ENCODE results near the gene TNFRSF13B. TPM values are rescaled to one million over a fixed set of nuclear protein-coding genes. Genes with fewer than 3 reads are reported as not detected.
"Not testable (repeated sequence)": the region's sequence is repeated elsewhere in the genome, so short reads cannot be mapped to it uniquely, and the experiment has no call there.

TNFRSF13B gene
- total RNA-seq, 1 experiment from 2014 or later = not detected

- no peak for DNase-seq (ENCODE audit: low spot score)
These were observed 60.6 kb downstream of the TNFRSF13B start for GRCh38 chr17:16911141-16911937.

GRCh38 chr17:16910341-16910740 lies 61.6 kb downstream of the TNFRSF13B start:
- DNase-seq (ENCODE audit: low spot score) = no peak

- no peak for DNase-seq (ENCODE audit: low spot score)
These were observed 62.3 kb downstream of the TNFRSF13B start for GRCh38 chr17:16909472-16910246.

GRCh38 chr17:16908273-16908672 lies 63.6 kb downstream of the TNFRSF13B start:
- no peak for DNase-seq (ENCODE audit: low spot score)

- DNase-seq (ENCODE audit: low spot score) = no peak
These were observed 65.2 kb downstream of the TNFRSF13B start for GRCh38 chr17:16906680-16907079.

GRCh38 chr17:16905593-16906191 lies 66.2 kb downstream of the TNFRSF13B start:
- no peak for DNase-seq (ENCODE audit: low spot score)

- DNase-seq (ENCODE audit: low spot score) = not testable (repeated sequence)
These were observed 68.8 kb downstream of the TNFRSF13B start for GRCh38 chr17:16903070-16903469.

- no peak for DNase-seq (ENCODE audit: low spot score)
These were observed 71.5 kb downstream of the TNFRSF13B start for GRCh38 chr17:16900288-16900882.

GRCh38 chr17:16897211-16897896 lies 74.6 kb downstream of the TNFRSF13B start:
- not testable (repeated sequence) for DNase-seq (ENCODE audit: low spot score)

GRCh38 chr17:16896235-16896634 lies 75.7 kb downstream of the TNFRSF13B start:
- DNase-seq (ENCODE audit: low spot score) = not testable (repeated sequence)

GRCh38 chr17:16893527-16893926 lies 78.4 kb downstream of the TNFRSF13B start:
- DNase-seq (ENCODE audit: low spot score) = not testable (repeated sequence)

GRCh38 chr17:16892876-16893454 lies 79.0 kb downstream of the TNFRSF13B start:
- not testable (repeated sequence) for DNase-seq (ENCODE audit: low spot score)

GRCh38 chr17:16889088-16889465 lies 82.8 kb downstream of the TNFRSF13B start:
- no peak for DNase-seq (ENCODE audit: low spot score)

Small RNA genes lying within 50 kb of the gene (small RNA-seq; reads per million reads assigned to genes)
- not detected for gene AL353996.1

Other genes with a start within 250 kb of the TNFRSF13B start
- 147 and 162 TPM in 2 replicates for gene MPRIP, start 70.3 kb upstream of the TNFRSF13B start, total RNA-seq (2014; rRNA removed; shearing (Covaris generic))
- 3.5 and 3.9 TPM in 2 replicates for gene PLD6, start 234.2 kb upstream of the TNFRSF13B start, total RNA-seq (2014; rRNA removed; shearing (Covaris generic))

All from HT-29 (cell line).